Measurements from ENCODE around the gene ZNF619. TPM values are rescaled to one million over a fixed set of nuclear protein-coding genes. Genes with fewer than 3 reads are reported as not detected.
A peak's percentile ranks its signal among the peaks of the same experiment; 100 is the strongest.

Gene ZNF619
- total and polyA plus RNA-seq, 9 of the 15 experiments (the other 6 are each of a cell fraction or from before 2014, with no cell fraction given), result 1.3 to 9.1 (median 6.3) TPM

- no peak for TF ChIP-seq ZNF263 (CRISPR knock-in tag; IDR thresholded peaks at IDR 0.05; ENCODE audit: borderline replicate concordance)
- TF ChIP-seq FIP1L1 (IDR thresholded peaks at IDR 0.05; ENCODE audit: low read depth, low read length, poor library complexity, severe bottlenecking), result no peak
- no peak; a peak in 1 of 4 replicates for TF ChIP-seq ZNF318 (IDR thresholded peaks at IDR 0.05; ENCODE audit: borderline replicate concordance in 1 of 2, low read depth in 1 of 2)
- no peak for TF ChIP-seq HDAC6 (IDR thresholded peaks at IDR 0.05; ENCODE audit: low read depth, low read length)
- no peak for TF ChIP-seq MAFF (IDR thresholded peaks at IDR 0.05; ENCODE audit: low read length)
- TF ChIP-seq POLR2G (IDR thresholded peaks at IDR 0.05; ENCODE audit: low read depth, low read length), result peak; percentile 92
- no peak for TF ChIP-seq ZNF695 (CRISPR knock-in tag; IDR thresholded peaks at IDR 0.05)
- no peak for TF ChIP-seq DMBX1 (CRISPR knock-in tag; IDR thresholded peaks at IDR 0.05; ENCODE audit: borderline replicate concordance)
- no peak for TF ChIP-seq U2AF2 (optimal IDR thresholded peaks at IDR 0.05; ENCODE audit: low read depth, low read length)
- TF ChIP-seq SAFB2 (IDR thresholded peaks at IDR 0.05; ENCODE audit: borderline replicate concordance, low read depth, low read length, severe bottlenecking), result no peak
- TF ChIP-seq ZNF253 (CRISPR knock-in tag; conservative IDR thresholded peaks at IDR 0.05), result no peak
- TF ChIP-seq GTF2E2 (tag; IDR thresholded peaks at IDR 0.05), result peak; percentile 99
- no peak for TF ChIP-seq EWSR1 (IDR thresholded peaks at IDR 0.05; ENCODE audit: borderline replicate concordance, low read depth, partially characterized antibody)
- TF ChIP-seq MLLT1 (IDR thresholded peaks at IDR 0.05), result no peak; a peak in 2 of 4 replicates
These were observed at the start of gene ZNF619 (continued) for GRCh38 chr3:40476478-40477470.

All from K562 (cell line).